Measurements from ENCODE around the gene ARHGEF18.
"Not testable (repeated sequence)": the region's sequence is repeated elsewhere in the genome, so short reads cannot be mapped to it uniquely, and the experiment has no call there.

Gene ARHGEF18

DNA sequence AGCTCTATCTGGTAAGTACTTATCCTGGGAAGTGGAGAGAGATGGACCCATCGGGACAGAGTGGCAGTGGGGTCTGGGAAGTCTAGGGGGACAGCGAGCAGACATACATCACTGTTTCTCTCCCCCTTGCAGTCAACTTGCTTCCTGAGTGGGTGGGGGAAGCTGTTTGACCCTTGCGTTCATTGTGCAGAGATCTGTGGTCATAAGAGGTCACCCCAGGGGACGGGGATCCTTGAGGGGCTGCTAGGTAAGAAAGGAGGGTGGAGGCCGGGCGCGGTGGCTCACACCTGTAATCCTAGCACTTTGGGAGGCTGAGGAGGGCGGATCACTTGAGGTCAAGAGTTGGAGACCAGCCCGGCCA lies 474 bp downstream of the ARHGEF18 start:
- FAIRE-seq: no peak

GRCh38 chr19:7349961-7350711 lies 1.4 kb downstream of the ARHGEF18 start:
- no peak for FAIRE-seq

GRCh38 chr19:7351861-7352260 lies 3.1 kb downstream of the ARHGEF18 start:
- FAIRE-seq: no peak

GRCh38 chr19:7355151-7355820 lies 6.5 kb downstream of the ARHGEF18 start:
- no peak for FAIRE-seq

DNA sequence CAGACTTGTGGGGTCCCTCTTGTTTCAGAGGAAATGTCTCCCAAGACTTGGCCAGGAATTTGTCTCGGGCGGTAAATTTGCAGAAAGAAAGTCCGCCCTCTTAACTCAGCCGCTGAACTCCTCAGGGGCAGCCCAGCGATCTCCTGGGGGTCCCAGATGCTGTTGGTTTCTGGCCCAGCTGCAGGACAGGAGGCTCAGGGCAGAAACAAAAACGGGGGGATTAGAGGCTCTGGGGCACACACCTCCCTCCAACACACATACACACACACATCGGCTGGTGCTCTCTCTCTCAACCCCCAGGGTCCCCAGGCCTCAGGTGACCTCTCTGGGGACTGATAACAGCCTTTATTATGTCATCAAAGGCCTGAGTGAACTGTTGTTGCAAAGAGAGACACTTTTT lies 7.1 kb downstream of the ARHGEF18 start:
- no peak for FAIRE-seq

GRCh38 chr19:7356899-7357627 lies 8.3 kb downstream of the ARHGEF18 start:
- FAIRE-seq: no peak

DNA sequence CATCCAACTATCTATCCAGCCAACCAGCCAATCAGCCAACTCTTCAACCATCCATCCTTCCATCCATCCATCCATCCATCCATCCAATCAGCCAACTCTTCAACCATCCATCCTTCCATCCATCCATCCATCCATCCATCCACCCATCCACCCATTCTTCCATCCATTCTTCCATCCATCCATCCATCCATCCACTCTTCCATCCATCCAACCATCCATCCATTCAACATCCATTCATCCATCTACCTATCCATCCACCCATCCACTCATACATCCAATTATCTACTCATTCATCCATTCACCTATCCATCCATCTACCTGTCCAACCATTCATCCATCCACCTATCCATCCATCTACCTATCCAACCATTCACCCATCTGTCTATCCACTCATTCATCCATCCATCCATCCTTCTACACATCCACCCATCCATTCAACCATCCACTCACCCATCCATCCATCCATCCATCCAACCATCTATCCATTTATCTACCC lies 9.4 kb downstream of the ARHGEF18 start:
- no peak for FAIRE-seq

GRCh38 chr19:7360393-7360984 lies 11.8 kb downstream of the ARHGEF18 start:
- FAIRE-seq: no peak

DNA sequence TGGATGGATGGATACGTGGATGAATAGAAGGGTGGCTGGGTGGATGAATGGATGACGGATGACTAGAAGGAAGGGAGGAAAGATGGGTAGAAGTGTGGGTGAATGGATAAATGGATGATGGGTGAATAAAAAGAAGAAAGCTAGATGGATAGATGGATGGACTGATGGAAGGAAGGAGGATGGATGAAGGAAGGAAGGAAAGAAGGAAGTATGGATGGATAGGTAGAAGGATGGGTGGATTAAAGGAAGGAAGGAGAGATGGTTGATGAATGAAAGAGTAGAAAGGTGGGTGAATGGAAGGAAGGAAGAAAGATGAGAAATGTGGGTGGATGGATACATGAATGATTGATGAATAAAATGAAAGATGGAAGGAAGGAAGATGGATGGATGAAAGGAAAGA lies 14.5 kb downstream of the ARHGEF18 start:
- FAIRE-seq: no peak

DNA sequence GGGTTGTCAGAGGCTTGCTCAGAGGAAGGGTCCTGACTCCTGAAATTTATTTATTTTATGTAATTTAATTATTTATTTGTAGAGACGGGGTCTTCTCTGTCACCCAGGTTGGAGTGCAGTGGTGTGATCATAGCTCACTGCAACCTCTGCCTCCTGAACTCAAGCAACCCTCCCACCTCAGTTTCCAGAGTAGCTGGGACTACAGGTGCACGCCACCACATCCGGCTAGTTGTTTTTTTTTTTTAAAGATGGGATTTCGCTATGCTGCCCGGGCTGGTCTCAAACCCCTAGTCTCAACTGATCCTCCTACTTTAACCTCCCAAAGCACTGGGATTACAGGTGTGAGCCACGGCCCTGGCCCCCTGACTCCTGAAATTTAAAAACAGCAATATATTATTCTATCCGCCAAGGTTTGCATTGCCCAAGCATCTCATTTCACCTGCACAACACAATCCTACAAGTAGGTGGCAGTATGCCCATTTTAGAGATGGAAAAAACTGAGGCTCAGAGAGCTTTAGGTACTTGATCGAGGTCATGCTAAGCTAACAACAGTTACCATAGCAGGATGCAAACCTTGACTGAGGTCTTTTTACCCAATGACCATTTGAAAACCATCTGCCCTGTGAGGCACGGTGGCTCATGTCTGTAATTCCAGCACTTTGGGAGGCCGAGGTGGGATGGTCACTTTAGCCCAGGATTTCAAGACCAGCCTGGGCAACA lies 18.1 kb downstream of the ARHGEF18 start:
- FAIRE-seq: no peak

DNA sequence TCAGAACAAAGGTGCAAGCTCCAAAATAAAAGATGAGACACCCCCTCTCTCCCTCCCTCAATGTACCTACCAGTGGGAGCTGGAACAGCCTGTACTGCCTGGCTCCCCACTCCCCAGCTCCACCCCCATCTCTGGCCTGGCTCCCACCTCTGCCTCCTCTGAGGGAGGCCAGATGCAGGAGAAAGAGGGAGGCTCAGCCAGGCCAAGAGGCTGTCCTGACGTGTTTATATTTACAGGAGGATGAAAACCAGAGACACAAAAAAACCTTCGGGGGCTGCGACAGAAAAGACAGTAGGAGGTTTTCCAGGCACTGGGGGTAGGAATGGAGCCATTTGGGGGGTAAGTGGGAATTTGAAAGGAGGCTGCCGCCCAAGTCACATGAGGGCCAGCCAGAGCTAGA lies 19.7 kb downstream of the ARHGEF18 start:
- no peak for FAIRE-seq

DNA sequence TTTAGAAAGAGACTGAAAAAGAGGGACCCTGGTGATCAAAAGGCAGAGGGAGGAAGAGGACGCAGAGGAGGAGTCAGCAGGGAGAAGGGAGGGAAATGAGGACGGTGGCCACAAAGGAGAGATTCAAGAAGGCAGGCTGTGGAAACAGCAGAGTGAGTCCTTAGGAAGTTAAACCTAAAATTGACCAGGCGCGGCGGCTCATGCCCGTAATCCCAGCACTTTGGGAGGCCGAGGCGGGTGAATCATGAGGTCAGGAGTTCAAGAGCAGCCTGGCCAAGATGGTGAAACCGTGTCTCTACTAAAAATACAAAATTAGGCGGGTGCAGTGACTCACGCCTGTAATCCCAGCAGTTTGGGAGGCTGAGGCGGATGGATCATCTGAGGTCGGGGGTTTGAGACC lies 20.1 kb downstream of the ARHGEF18 start:
- FAIRE-seq: not testable (repeated sequence)

DNA sequence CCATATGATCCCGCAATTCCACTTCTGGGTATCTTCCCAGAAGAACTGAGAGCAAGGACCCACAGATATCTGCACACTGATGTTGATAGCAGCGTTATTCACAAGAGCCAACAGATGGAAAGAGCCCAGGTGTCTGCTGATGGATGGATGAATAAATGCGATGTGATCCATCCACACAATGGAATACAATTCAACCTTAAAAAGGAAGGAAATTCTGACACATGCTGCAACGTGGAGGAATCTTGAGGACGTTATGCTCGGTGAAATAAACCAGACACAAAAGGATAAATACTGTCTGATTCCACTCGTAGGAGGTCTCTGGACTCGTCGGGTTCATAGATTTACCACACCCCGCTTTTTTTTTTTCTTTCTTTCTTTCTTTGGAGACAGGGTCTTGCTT lies 21.8 kb downstream of the ARHGEF18 start:
- no peak for FAIRE-seq

GRCh38 chr19:7371001-7371400 lies 22.3 kb downstream of the ARHGEF18 start:
- FAIRE-seq: no peak

GRCh38 chr19:7372810-7373209 lies 24.1 kb downstream of the ARHGEF18 start:
- FAIRE-seq: no peak

DNA sequence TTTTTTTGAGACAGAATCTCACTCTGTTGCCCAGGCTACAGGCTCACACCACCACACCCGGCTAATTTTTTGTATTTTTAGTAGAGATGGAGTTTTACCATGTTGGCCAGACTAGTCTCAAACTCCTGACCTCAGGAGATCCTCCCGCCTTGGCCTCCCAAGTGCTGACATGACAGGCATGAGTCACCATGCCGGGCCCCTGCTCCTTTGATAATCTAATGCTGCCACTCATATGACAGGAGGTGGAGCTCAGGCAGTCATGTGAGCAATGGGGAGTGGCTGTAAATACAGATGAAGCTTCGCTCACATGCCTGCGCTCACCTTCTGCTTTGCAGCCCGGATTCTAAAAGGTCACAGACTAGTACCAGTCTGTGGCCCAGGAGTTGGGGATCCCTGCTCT lies 25.1 kb downstream of the ARHGEF18 start:
- no peak for FAIRE-seq

DNA sequence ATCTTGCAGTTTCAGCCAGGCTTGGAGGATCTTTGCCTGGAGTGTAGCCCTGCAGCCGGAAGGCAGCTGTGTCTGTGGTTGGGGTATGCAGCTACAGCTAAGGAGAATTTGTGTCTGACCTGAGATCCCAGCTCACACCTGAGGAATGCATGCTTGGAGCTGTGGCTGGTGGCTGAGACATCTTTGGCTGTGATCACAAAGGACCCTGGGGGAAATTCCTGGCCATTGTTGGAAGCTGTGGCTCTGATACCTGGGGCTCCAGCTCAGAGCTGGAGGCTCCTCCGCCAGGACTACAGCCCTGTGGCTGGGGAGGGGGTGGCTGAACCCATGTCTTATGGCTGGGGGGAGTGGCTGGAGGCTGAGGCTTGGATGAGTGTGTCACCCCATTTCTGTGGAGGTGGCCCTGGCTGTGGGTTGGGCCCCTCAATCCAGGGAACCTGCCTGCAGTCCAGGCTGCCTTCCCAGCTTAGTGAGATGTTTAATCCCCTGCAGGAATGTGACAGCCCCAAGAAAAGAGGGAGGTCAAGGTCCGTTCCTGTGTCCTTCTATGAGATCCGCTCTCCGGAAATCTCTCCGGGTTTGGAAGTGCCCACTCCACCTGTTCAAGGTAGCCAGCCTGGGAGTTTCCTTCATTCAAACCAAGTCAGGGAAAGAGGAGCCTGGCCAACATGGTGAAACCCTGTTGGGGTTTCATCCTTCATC lies 27.6 kb downstream of the ARHGEF18 start:
- FAIRE-seq: no peak

- FAIRE-seq: no peak
These were observed 28.5 kb downstream of the ARHGEF18 start for GRCh38 chr19:7377196-7377595.

DNA sequence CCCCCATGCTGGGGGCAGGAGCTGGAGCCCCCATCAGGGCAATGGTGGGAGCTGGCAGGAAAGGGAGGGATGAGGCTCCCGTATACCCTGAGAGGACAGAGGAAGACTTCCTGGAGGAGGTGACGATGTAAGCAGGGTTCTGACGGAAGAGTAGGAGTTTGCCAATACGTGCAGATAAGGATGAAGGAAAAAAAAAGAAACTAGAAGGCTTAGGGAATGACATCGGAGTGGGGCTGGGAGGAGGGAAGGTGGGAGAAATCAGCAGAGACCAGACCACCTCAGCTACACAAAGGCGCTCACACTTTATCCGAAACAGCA lies 32.3 kb downstream of the ARHGEF18 start:
- no peak for FAIRE-seq

DNA sequence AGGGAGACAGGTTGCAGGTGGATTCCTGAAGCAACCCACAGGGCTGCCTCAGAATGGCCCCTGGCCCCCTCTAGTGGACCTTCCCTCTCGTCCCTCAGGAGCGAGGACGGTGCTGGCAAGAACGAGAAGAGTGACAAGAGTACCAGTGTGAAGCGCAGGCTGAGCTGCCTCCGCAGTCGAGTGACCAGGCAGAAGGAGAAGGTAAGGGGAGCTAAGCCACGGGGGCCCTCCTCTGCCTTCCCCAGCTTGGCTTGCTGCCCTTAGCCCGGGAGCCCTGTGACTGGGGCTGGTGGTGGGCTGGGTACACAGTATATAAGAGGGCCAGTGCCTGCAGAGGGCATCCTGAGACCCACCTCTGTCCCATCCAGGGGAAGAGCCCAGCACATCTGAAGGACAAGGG lies 34.0 kb downstream of the ARHGEF18 start:
- no peak for FAIRE-seq

DNA sequence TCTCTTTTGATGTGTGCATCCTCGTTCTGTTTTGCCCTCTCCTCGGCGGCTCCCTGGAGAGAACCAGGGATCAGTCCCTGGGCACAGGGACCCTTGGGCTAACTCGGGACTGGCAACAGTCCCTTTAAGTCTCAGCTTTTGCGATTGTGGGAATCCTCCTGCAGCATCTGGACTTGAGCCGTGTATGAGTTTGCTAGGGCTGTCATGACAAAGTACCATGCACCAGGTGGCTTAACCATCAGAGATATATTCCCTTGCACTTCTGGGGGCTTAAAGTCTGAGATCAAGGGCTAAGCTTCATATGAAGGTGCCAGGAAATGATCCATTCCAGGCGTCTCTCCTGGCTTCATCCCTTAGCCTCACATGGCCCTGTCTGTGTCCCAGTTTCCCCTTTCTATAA lies 34.5 kb downstream of the ARHGEF18 start:
- FAIRE-seq: no peak

- FAIRE-seq: no peak
These were observed 36.3 kb downstream of the ARHGEF18 start for GRCh38 chr19:7385062-7385461.
